Activated CD8-positive, alpha-beta T cell treated with anti-CD3 and anti-CD28 coated beads for 36 hours (primary cell): ENCODE results near the gene POGLUT2. TPM values are rescaled to one million over a fixed set of nuclear protein-coding genes. Genes with fewer than 3 reads are reported as not detected.

Experiments used
- ATAC-seq: fragments of 200-7000 bp; cut with Tn5 transposase; one replicate; pipeline ENCODE4 v1.10.0; 2021; ENCODE audit warnings: mild to moderate bottlenecking, moderate library complexity
- CTCF ChIA-PET: fragments of 350-600 bp; sonication (Branson Sonifier 250); formaldehyde crosslinking; loops from one replicate; lab custom pipeline; 2021; ENCODE audit warnings: antibody characterized with exemption; lab: Charles Lee
- POLR2A ChIA-PET: fragments of 350-600 bp; sonication (Branson Sonifier 250); formaldehyde crosslinking; loops from one replicate; lab custom pipeline; 2021; ENCODE audit warnings: antibody characterized with exemption; lab: Charles Lee
- DNase-seq: peaks from one replicate; pipeline ENCODE4 v3.0.0-alpha.2; 2020
- H3K27ac Mint-ChIP-seq: one replicate; pipeline ENCODE4 v1.8.0; 2021; ENCODE audit warnings: mild to moderate bottlenecking, mixed read lengths
- H3K27me3 Mint-ChIP-seq: one replicate; pipeline ENCODE4 v1.8.0; 2021; ENCODE audit warnings: mixed read lengths
- H3K36me3 Mint-ChIP-seq: one replicate; pipeline ENCODE4 v1.8.0; 2021; ENCODE audit warnings: low read depth, mixed read lengths
- H3K4me1 Mint-ChIP-seq: one replicate; pipeline ENCODE4 v1.8.0; 2021; ENCODE audit warnings: low read depth, mixed read lengths
- H3K4me3 Mint-ChIP-seq: one replicate; pipeline ENCODE4 v1.8.0; 2021; ENCODE audit warnings: mild to moderate bottlenecking, moderate library complexity, mixed read lengths
- H3K9me3 Mint-ChIP-seq: one replicate; pipeline ENCODE4 v1.8.0; 2021; ENCODE audit warnings: mixed read lengths
- CTCF ChIP-seq: fragments of 200-600 bp; IDR thresholded peaks from one replicate; pipeline ENCODE4 v1.8.0; 2022; ENCODE audit warnings: antibody characterized with exemption, mild to moderate bottlenecking
- intact Hi-C: fragments of 100-400 bp; cut with micrococcal nuclease; formaldehyde crosslinking; loops from one replicate; pipeline ENCODE4 v1.10.0; 2022
- total RNA-seq, 2 experiments: library from RNA; stranded (reverse); gene quantifications; one replicate each; pipeline ENCODE4 v1.2.3, GENCODE V29; 2021

POGLUT2 gene
- total RNA-seq, 2 experiments from 2014 or later = 3.4 to 4.2 TPM

GRCh38 chr13:102845630-102846260, 47.0 kb upstream of the POGLUT2 start, which contains the start of gene ERCC5:
Gene ERCC5 (plus strand): TSS chr13:102846032. CDS start chr13:102846267, 235 bp downstream.
- DNase-seq (peak; percentile 97), ATAC-seq (peak; percentile 86)
- Mint-ChIP-seq H3K27me3 (no peaks in the 10 kb centered on the region), H3K9me3 (no peaks in the 10 kb centered on the region), H3K27ac (peak within 1 kb of the TSS; percentile 94), H3K36me3 (peaks cover 14% of the 10 kb centered on the region), H3K4me1 (peaks cover 31% of the 10 kb centered on the region), H3K4me3 (peak within 1 kb of the TSS; percentile 92)
- intact Hi-C loops = loop anchor here (1.0 to 5.0 kb wide), 3 partner anchors 43 to 249 kb away; partner anchors contain the start of genes TEX30 and TPP2
- ChIA-PET CTCF (interaction anchor here (0.7 to 3.2 kb wide), 18 partner anchors 11 to 290 kb away, joined by 3 to 15 read pairs (median 4); partner anchors contain the start of gene TPP2), POLR2A (interaction anchor here (0.7 to 2.7 kb wide), 18 partner anchors 9 to 451 kb away, joined by 3 to 31 read pairs (median 4); partner anchors contain the start of genes BIVM, POGLUT2, TEX30 and TPP2)
- TF ChIP-seq CTCF = no peak

GRCh38 chr13:102845289-102845629, 46.5 kb upstream of the POGLUT2 start:
- POLR2A ChIA-PET = interaction anchor here (0.7 to 2.7 kb wide), 17 partner anchors 8 to 450 kb away, joined by 3 to 31 read pairs (median 3); partner anchors contain the start of genes BIVM, POGLUT2, TEX30 and TPP2
- H3K4me1 Mint-ChIP-seq = peaks cover 26% of the 10 kb centered on the region
- no peaks in the 10 kb centered on the region for H3K9me3 Mint-ChIP-seq
- intact Hi-C loops = loop anchor here (1.0 to 5.0 kb wide), 3 partner anchors 43 to 249 kb away; partner anchors contain the start of genes TEX30 and TPP2
- peaks cover 11% of the 10 kb centered on the region for H3K36me3 Mint-ChIP-seq
- DNase-seq (no peak), ATAC-seq (peak; percentile 10)
- peak overlapping the region; percentile 92 for H3K4me3 Mint-ChIP-seq
- H3K27ac Mint-ChIP-seq = peak overlapping the region; percentile 94
- CTCF ChIA-PET = interaction anchor here (0.7 to 3.2 kb wide), 15 partner anchors 12 to 289 kb away, joined by 3 to 15 read pairs (median 3); partner anchors contain the start of gene TPP2
- H3K27me3 Mint-ChIP-seq = no peaks in the 10 kb centered on the region
- TF ChIP-seq CTCF = no peak

- H3K36me3 Mint-ChIP-seq = peaks cover 10% of the 10 kb centered on the region
- H3K27me3 Mint-ChIP-seq = no peaks in the 10 kb centered on the region
- DNase-seq (no peak), ATAC-seq (no peak)
- TF ChIP-seq CTCF = no peak
- ChIA-PET CTCF (no interaction called here), POLR2A (no interaction called here)
- no peaks in the 10 kb centered on the region for H3K9me3 Mint-ChIP-seq
- H3K27ac Mint-ChIP-seq = no peak overlapping the region
- no peak overlapping the region for H3K4me3 Mint-ChIP-seq
- intact Hi-C loops = no loop called here
- peaks cover 2% of the 10 kb centered on the region for H3K4me1 Mint-ChIP-seq
Measured at GRCh38 chr13:102839462-102839861, 40.7 kb upstream of the POGLUT2 start.

- ChIA-PET CTCF (no interaction called here), POLR2A (no interaction called here)
- DNase-seq = no peak
- H3K4me1 Mint-ChIP-seq = no peaks in the 10 kb centered on the region
- H3K9me3 Mint-ChIP-seq = no peaks in the 10 kb centered on the region
- no peaks in the 10 kb centered on the region for H3K27me3 Mint-ChIP-seq
- peaks cover 12% of the 10 kb centered on the region for H3K36me3 Mint-ChIP-seq
- H3K4me3 Mint-ChIP-seq = no peak overlapping the region
- no peak for ATAC-seq
- TF ChIP-seq CTCF = no peak
- no peak overlapping the region for H3K27ac Mint-ChIP-seq
- intact Hi-C loops = no loop called here
Measured at GRCh38 chr13:102838982-102839381, 40.2 kb upstream of the POGLUT2 start.

GRCh38 chr13:102838273-102838672, 39.5 kb upstream of the POGLUT2 start:
- DNase-seq = no peak
- no peak for ATAC-seq
- Mint-ChIP-seq H3K36me3 (peaks cover 12% of the 10 kb centered on the region), H3K9me3 (no peaks in the 10 kb centered on the region), H3K27me3 (no peaks in the 10 kb centered on the region), H3K4me1 (no peaks in the 10 kb centered on the region), H3K27ac (no peak overlapping the region), H3K4me3 (no peak overlapping the region)
- intact Hi-C loops = no loop called here
- ChIA-PET CTCF (no interaction called here), POLR2A (interaction anchor here (2.4 kb wide), 1 partner anchor 8 kb away, joined by 13 read pairs; the partner anchor contains the start of gene ERCC5)
- no peak for TF ChIP-seq CTCF
